Measurements from ENCODE around the gene LGI1.

- TF ChIP-seq, protein P1, sequence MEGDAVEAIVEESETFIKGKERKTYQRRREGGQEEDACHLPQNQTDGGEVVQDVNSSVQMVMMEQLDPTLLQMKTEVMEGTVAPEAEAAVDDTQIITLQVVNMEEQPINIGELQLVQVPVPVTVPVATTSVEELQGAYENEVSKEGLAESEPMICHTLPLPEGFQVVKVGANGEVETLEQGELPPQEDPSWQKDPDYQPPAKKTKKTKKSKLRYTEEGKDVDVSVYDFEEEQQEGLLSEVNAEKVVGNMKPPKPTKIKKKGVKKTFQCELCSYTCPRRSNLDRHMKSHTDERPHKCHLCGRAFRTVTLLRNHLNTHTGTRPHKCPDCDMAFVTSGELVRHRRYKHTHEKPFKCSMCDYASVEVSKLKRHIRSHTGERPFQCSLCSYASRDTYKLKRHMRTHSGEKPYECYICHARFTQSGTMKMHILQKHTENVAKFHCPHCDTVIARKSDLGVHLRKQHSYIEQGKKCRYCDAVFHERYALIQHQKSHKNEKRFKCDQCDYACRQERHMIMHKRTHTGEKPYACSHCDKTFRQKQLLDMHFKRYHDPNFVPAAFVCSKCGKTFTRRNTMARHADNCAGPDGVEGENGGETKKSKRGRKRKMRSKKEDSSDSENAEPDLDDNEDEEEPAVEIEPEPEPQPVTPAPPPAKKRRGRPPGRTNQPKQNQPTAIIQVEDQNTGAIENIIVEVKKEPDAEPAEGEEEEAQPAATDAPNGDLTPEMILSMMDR (IDR thresholded peaks at IDR 0.05), result no peak
- TF ChIP-seq POLR2A (IDR thresholded peaks at IDR 0.05), result no peak
Observed at GRCh38 chr10:93767724-93768399, 10.1 kb downstream of the LGI1 start.

Data from breast epithelium (tissue), 3 donors.